Neural cell (in vitro differentiated cells): ENCODE results near the gene DNMT3B. TPM values are rescaled to one million over a fixed set of nuclear protein-coding genes. Genes with fewer than 3 reads are reported as not detected.

Experiments
- H2AFZ ChIP-seq: fragments of 200-600, 300-800 bp; sonication (generic), shearing (Covaris generic); 2 replicates; pipeline ENCODE4 v1.6.0; 2014; ENCODE audit warnings: low read depth, mild to moderate bottlenecking, antibody characterized with exemption, low read length, moderate library complexity
- H3F3A ChIP-seq: fragments of 200-600 bp; shearing (Covaris generic); 2 replicates; pipeline ENCODE4 v1.6.1; 2016; ENCODE audit warnings: mild to moderate bottlenecking, moderate library complexity, mixed read lengths, antibody characterized with exemption, low read length; ENCODE audit not compliant: insufficient read depth, poor library complexity, severe bottlenecking
- H3K27ac ChIP-seq: fragments of 200-600, 300-800 bp; sonication (generic), shearing (Covaris generic); 2 replicates; pipeline ENCODE4 v1.5.1; 2014; ENCODE audit warnings: mild to moderate bottlenecking, low read length, moderate library complexity
- H3K27me3 ChIP-seq: fragments of 300-800, 200-600 bp; sonication (generic), shearing (Covaris generic); 2 replicates; pipeline ENCODE4 v1.6.0; 2014; ENCODE audit warnings: mild to moderate bottlenecking, low read depth, low read length, moderate library complexity; ENCODE audit not compliant: insufficient read depth
- H3K36me3 ChIP-seq: fragments of 300-800, 200-600 bp; sonication (generic), shearing (Covaris generic); 2 replicates; pipeline ENCODE4 v1.5.1; 2014; ENCODE audit warnings: mild to moderate bottlenecking, antibody characterized with exemption, low read length, moderate library complexity; ENCODE audit not compliant: insufficient read depth
- H3K4me2 ChIP-seq: fragments of 300-800, 200-600 bp; sonication (generic), shearing (Covaris generic); 2 replicates; pipeline ENCODE4 v1.6.0; 2014; ENCODE audit warnings: mild to moderate bottlenecking, low read length
- H3K4me3 ChIP-seq: fragments of 300-800, 200-600 bp; sonication (generic), shearing (Covaris generic); 2 replicates; pipeline ENCODE4 v1.5.1; 2014; ENCODE audit warnings: mild to moderate bottlenecking, low read length, moderate library complexity
- H3K79me2 ChIP-seq: fragments of 200-600 bp; shearing (Covaris generic); replicated peaks from 2 replicates; pipeline ENCODE4 v1.6.0; 2014; ENCODE audit warnings: mild to moderate bottlenecking, low read length, moderate library complexity; ENCODE audit not compliant: insufficient read depth
- H3K9ac ChIP-seq: fragments of 300-800, 200-600 bp; sonication (generic), shearing (Covaris generic); 2 replicates; pipeline ENCODE4 v1.6.1; 2016; ENCODE audit warnings: mild to moderate bottlenecking, low read length, mixed read lengths
- H3K9me2 ChIP-seq: fragments of 200-600 bp; shearing (Covaris generic); 2 replicates; pipeline ENCODE4 v1.6.1; 2016; ENCODE audit warnings: mild to moderate bottlenecking, low read length, mixed read lengths; ENCODE audit not compliant: insufficient read depth
- H3K9me3 ChIP-seq: fragments of 200-600, 300-800 bp; sonication (generic), shearing (Covaris generic); 2 replicates; pipeline ENCODE4 v1.6.1; 2016; ENCODE audit warnings: mild to moderate bottlenecking, mixed run types, low read length, moderate library complexity, mixed read lengths
- H4K20me1 ChIP-seq: fragments of 200-600 bp; shearing (Covaris generic); 2 replicates; pipeline ENCODE4 v1.6.1; 2016; ENCODE audit warnings: mild to moderate bottlenecking, mixed run types; ENCODE audit not compliant: insufficient read depth
- CTCF ChIP-seq: fragments of 450-650 bp; IDR thresholded peaks from 2 replicates; pipeline ENCODE4 v1.5.1; 2014; ENCODE audit warnings: antibody characterized with exemption, mild to moderate bottlenecking, moderate library complexity; ENCODE audit not compliant: poor library complexity, severe bottlenecking
- EP300 ChIP-seq: fragments of 450-650 bp; conservative IDR thresholded peaks from 2 replicates; pipeline ENCODE4 v1.6.1; 2014; ENCODE audit warnings: antibody characterized with exemption, mild to moderate bottlenecking, moderate library complexity; ENCODE audit not compliant: poor library complexity, severe bottlenecking
- EZH2 ChIP-seq: fragments of 200-600, 300-800 bp; shearing (Covaris generic), sonication (generic); IDR thresholded peaks from 2 replicates; pipeline ENCODE4 v1.6.1; 2014; ENCODE audit warnings: antibody characterized with exemption, low read length, borderline replicate concordance, mild to moderate bottlenecking; ENCODE audit not compliant: insufficient read depth, poor library complexity, severe bottlenecking
- MXI1 ChIP-seq: fragments of 450-650 bp; conservative IDR thresholded peaks from 2 replicates; pipeline ENCODE4 v1.6.1; 2014; ENCODE audit warnings: antibody characterized with exemption, mild to moderate bottlenecking; ENCODE audit not compliant: poor library complexity, severe bottlenecking
- POLR2AphosphoS5 ChIP-seq: IDR thresholded peaks from 2 replicates; pipeline ENCODE4 v1.6.1; 2012
- RAD21 ChIP-seq: fragments of 450-650 bp; conservative IDR thresholded peaks from 2 replicates; pipeline ENCODE4 v1.6.1; 2014; ENCODE audit warnings: antibody characterized with exemption, mild to moderate bottlenecking, moderate library complexity
- REST ChIP-seq: IDR thresholded peaks from 2 replicates; pipeline ENCODE4 v1.6.1; 2012; ENCODE audit warnings: borderline replicate concordance
- SMC3 ChIP-seq: fragments of 450-650 bp; conservative IDR thresholded peaks from 2 replicates; pipeline ENCODE4 v1.6.1; 2014; ENCODE audit warnings: antibody characterized with exemption, mild to moderate bottlenecking, moderate library complexity; ENCODE audit not compliant: poor library complexity
- TAF1 ChIP-seq: IDR thresholded peaks from 2 replicates; pipeline ENCODE4 v1.6.1; 2012; ENCODE audit warnings: low read depth
- polyA plus RNA-seq: library from polyadenylated mRNA; depleted of rRNA; stranded (reverse); fragments of >200 nt; gene quantifications from 2 replicates; pipeline ENCODE4 v1.2.3, GENCODE V29; 2014

DNMT3B gene
- polyA plus RNA-seq, 1 donor from 2014 or later = 8.7 TPM

GRCh38 chr20:32841174-32841573 lies 79.0 kb downstream of the DNMT3B start:
- Histone ChIP-seq H3K9ac (no peak overlapping the region), H3K9me2 (no peaks in the 10 kb centered on the region), H3K4me2 (no peak overlapping the region), H3K79me2 (peaks cover 12% of the 10 kb centered on the region), H3F3A (no peaks in the 10 kb centered on the region), H3K36me3 (no peaks in the 10 kb centered on the region), H3K27ac (no peak overlapping the region), H3K27me3 (no peaks in the 10 kb centered on the region), H2AFZ (no peak overlapping the region), H3K9me3 (no peaks in the 10 kb centered on the region), H4K20me1 (peaks cover 10% of the 10 kb centered on the region), H3K4me3 (no peak overlapping the region)
- TF ChIP-seq EZH2 (no peak), RAD21 (no peak), POLR2AphosphoS5 (no peak), MXI1 (no peak), TAF1 (no peak), SMC3 (no peak), EP300 (no peak), REST (no peak), CTCF (no peak)

GRCh38 chr20:32841632-32842031 lies 79.4 kb downstream of the DNMT3B start:
- TF ChIP-seq POLR2AphosphoS5 (no peak), EZH2 (no peak), RAD21 (no peak)
- Histone ChIP-seq H3F3A (no peaks in the 10 kb centered on the region), H4K20me1 (peaks cover 10% of the 10 kb centered on the region), H2AFZ (no peak overlapping the region), H3K36me3 (no peaks in the 10 kb centered on the region), H3K9me3 (no peaks in the 10 kb centered on the region), H3K4me2 (no peak overlapping the region), H3K9me2 (no peaks in the 10 kb centered on the region), H3K27me3 (no peaks in the 10 kb centered on the region), H3K4me3 (no peak overlapping the region), H3K79me2 (peaks cover 12% of the 10 kb centered on the region), H3K27ac (no peak overlapping the region), H3K9ac (no peak overlapping the region)
